Measurements from ENCODE around the gene PPP1R3E.
"Not testable (repeated sequence)": the region's sequence is repeated elsewhere in the genome, so short reads cannot be mapped to it uniquely, and the experiment has no call there.

Gene PPP1R3E

DNA sequence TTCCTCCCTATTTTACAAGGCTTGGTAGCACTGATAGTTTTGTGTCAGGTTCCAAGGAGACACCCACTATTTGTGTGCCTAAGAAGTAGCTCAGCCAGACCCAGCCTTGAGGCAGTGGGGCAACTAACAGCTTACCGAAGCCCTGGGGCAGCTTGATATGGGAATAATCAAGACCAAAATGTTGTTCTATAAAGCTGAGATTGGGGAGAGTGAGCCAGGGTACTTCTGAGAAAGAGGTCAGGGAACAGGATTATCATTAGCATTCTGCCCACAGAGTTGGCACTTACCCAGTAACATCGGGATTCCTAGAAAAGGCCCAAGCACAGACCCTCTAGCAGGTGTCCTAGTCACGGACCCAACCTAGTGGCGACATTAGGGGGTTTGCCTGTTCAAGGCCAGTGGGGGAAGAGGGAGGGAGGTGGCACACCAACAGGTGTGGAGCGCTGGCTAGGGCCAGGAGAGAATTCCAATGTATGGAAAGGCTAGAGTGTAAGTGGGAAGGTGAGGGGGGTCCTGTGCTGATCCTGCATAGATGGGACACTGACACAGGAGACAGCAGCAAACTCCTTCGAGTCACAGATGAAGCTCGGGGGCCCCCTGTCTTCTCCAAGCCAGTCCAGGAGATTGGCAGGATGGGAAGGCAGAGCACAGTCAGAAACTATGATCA, 4.9 kb downstream of the PPP1R3E start:
- in situ Hi-C loops (cut with HindIII; ENCODE audit: low sequenced_read_pairs) = no loop called here

- in situ Hi-C loops (cut with HindIII; ENCODE audit: low sequenced_read_pairs) = no loop called here
These were observed 5.6 kb downstream of the PPP1R3E start for GRCh38 chr14:23297096-23297495.

DNA sequence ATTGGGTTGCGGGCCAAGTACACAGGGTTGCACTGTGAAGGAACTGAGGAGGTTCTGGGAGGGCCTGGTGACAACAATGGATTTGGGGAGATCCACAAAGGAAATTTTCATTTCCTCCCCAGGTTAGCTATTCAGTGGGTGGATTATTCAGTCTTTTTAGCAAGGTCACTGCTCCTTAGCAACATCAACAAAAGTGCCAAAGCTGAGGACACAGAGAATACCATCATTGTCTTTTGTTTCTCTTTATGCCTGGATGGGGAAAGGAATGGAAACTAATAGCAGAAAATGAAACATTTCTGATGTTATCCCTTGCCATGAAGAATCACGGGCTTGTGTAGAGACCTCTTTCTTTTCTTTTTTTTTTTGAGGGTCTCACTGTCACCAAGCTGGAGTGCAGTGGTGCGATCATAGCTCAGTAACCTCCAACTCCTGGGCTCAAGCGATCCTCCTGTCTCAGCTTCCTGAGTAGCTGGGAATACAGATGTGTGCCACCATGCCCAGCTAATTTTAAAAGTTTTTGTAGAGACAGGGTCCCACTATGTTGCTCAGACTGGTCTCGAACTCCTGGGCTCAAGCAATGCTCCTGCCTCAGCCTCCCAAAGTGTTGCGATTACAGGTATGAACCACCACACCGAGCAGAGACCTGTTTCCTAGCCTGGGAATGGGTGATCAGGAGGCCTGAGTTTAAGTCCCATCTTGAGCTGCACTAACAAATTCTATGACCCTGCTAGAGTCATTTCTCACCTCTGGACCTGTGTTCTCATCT, 6.5 kb downstream of the PPP1R3E start:
- in situ Hi-C loops (cut with HindIII; ENCODE audit: low sequenced_read_pairs) = no loop called here

DNA sequence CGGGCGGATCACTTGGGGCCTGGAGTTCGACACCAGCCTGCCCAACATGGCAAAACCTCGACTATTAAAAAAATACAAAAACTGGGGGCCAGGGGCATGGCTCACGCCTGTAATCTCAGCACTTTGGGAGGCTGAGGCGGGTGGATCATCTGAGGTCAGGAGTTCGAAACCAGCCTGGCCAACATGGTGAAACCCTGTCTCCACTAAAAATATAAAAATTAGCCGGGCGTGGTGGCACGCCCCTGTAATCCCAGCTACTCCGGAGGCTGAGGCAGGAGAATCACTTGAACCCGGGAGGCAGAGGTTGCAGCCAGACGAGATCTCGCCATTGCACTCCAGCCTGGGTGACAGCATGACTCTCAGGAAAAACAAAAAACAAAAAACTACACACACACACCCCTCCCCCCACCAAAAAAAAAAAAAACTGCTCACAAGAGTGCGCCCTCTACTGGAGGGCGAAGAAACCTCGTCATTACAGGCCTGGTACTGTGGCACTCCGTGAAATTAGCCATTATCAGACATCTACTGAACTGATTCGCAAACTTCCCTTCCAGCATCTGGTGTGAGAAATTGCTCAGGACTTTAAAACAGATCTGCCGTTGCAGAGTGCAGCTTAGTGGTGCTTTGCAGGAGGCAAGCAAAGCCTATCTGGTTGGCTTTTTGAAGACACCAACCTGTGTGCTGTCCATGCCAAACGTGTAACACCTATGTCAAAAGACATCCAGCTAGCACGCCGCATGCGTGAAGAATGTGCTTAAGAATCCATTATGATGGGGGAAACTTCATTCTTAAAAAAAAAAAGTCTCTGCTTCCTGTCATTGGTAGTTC, 7.7 kb downstream of the PPP1R3E start:
- in situ Hi-C loops (cut with HindIII; ENCODE audit: low sequenced_read_pairs) = no loop called here

- in situ Hi-C loops (cut with HindIII; ENCODE audit: low sequenced_read_pairs) = no loop called here
These were observed 15.7 kb downstream of the PPP1R3E start for GRCh38 chr14:23286902-23287479.

DNA sequence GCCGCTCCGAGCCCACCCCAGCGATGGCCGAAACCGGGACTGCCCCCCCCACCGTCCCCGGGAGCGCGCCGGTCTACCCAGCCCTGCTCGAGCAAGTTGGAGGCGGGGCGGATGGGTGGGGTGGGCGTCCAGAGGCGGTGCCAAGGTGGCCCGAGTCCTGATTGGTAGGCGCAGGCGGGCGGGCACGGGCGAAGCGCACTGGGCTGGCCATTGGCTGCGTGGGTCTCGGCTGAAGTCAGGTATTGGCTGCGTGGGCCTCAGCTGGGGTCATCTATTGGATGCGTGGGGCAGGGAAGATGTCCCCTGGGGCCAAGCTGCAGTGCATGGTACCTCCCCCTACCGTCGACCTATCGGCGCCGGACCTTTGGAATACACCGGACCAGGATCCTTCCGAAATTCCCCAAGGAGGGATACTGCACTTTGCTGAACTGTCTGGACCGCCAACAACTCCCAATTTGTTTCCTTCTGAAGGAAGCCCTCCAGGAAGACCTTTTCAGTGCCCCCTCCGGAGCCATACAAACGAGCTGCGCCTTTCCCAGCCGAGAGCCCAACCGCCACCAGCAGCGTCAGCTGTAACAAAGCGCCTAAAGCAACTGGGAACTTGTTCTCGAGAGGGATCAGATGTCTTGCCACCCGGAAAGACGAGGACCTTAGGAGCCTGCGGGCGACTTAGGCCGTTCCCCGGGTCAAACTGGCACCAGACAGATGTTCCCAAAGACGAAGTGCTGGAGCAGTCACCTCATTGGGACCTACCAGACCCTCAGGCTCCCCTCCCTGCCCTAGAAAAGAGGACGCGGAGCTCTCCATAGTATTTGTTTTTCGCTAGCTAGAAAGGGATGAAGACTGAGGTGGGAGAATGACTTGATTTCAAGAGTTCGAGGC, 16.4 kb downstream of the PPP1R3E start, which contains the start of gene HOMEZ:
Gene HOMEZ (minus strand): TSS at position 113 of the 882 bp plus-strand sequence. CDS start 180 bp downstream, outside the sequence.
- in situ Hi-C loops (cut with HindIII; ENCODE audit: low sequenced_read_pairs) = no loop called here

- in situ Hi-C loops (cut with HindIII; ENCODE audit: low sequenced_read_pairs) = no loop called here
These were observed 17.1 kb downstream of the PPP1R3E start for GRCh38 chr14:23285530-23286019.

- in situ Hi-C loops (cut with HindIII; ENCODE audit: low sequenced_read_pairs) = no loop called here
These were observed 17.8 kb downstream of the PPP1R3E start for GRCh38 chr14:23284654-23285529.

GRCh38 chr14:23281247-23281646, 21.4 kb downstream of the PPP1R3E start:
- in situ Hi-C loops (cut with HindIII; ENCODE audit: low sequenced_read_pairs) = no loop called here

DNA sequence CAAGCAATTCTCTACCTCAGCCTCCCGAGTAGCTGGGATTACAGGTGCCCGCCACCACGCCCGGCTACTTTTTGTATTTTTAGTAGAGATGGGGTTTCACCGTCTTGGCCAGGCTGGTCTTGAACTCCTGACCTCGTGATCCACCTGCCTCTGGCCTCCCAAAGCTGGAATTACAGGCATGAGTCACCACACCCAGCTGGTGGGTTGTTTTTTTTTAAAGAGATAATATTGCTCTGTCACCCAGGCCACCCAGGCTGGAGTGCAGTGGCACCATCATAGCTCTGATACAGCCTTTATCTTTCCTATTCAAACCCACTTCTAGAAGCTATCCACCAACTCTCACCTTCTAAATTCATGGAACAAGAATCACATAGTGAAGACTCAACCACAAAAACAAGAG, 24.7 kb downstream of the PPP1R3E start:
- in situ Hi-C loops (cut with HindIII; ENCODE audit: low sequenced_read_pairs) = not testable (repeated sequence)

GRCh38 chr14:23277189-23277588, 25.5 kb downstream of the PPP1R3E start:
- in situ Hi-C loops (cut with HindIII; ENCODE audit: low sequenced_read_pairs) = no loop called here

- in situ Hi-C loops (cut with HindIII; ENCODE audit: low sequenced_read_pairs) = no loop called here
These were observed 27.2 kb downstream of the PPP1R3E start for GRCh38 chr14:23275412-23275811.

- in situ Hi-C loops (cut with HindIII; ENCODE audit: low sequenced_read_pairs) = no loop called here
These were observed 33.5 kb downstream of the PPP1R3E start for GRCh38 chr14:23269193-23269592.

DNA sequence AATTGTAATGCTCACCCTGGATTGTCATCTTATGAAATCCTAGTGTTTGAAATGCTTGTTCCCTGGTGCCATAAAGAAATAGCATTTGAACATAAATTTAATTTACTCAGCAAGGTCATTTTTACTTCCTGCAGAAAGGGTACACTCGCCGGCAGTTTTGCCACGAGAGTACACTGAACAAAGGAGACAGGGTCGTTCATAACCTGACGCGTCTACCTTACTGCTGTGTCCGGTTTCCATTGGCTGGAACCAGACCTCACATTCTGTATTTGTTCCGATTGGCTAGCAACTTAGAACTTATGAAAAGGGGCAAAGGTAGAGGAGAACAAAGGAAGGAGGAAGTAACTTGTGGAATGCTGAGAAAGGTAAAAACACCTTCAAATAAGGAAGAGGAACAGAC, 41.8 kb downstream of the PPP1R3E start:
- in situ Hi-C loops (cut with HindIII; ENCODE audit: low sequenced_read_pairs) = not testable (repeated sequence)

DNA sequence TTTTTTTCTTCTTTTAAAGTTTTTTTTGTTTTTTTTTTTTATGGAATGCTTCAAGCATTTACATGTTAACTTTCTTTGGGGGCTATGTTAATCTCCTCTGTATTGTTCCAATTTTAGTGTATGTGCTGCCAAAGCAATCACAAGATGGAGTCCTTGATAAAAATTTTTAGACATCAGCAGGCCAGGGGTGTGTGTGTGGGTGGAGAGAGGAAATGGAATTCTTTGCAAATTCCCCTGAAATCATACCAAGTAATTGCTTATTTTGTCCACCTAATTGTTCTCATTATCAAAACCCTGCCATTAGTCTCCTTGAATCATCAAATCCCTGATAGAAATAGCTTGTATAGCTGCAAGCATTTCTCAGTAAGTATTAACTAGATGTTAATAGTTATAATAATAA, 43.2 kb downstream of the PPP1R3E start:
- in situ Hi-C loops (cut with HindIII; ENCODE audit: low sequenced_read_pairs) = no loop called here

GRCh38 chr14:23258256-23258655, 44.4 kb downstream of the PPP1R3E start:
- in situ Hi-C loops (cut with HindIII; ENCODE audit: low sequenced_read_pairs) = no loop called here

DNA sequence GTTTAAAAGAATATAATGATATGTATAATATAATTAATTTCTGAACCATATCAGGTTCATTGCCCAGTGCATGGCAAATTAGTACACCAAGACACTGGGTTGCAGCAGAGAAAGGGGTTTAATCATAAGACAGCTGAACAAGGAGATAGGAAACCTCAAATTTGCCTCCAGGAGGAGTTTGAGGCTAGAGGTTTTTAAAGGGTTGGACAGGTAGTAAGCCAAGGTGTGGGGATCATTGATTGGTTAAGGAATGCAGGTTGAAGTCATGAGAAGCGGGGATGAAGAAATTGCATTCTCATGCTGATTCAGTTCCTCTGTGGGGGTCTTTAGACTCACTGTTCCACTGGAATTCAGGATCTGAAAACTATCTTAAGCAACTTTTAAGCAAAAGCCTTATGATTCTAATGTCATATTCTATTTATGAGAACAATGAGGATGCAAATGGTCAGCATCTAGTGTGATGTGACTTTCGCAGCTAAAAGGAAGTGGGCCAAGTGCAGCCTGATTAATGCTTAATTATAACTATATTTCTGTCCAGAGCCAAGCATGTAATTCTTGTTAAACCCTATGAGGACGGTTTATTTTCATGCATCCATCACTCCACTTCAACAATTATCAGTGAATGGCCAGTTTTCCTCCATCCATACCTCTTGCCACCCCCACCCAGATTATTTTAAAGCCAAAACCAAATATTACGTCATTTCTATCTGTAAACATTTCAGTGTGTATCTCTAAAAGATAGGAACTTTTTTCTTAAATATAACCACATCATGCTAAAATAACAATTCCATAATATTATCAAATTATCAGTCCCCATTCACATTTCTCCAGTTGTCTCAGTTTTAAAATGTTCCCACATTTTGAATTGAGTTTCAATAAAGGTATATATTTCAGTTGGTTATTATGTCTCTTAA, 50.0 kb downstream of the PPP1R3E start:
- in situ Hi-C loops (cut with HindIII; ENCODE audit: low sequenced_read_pairs) = no loop called here

- in situ Hi-C loops (cut with HindIII; ENCODE audit: low sequenced_read_pairs) = no loop called here
These were observed 50.7 kb downstream of the PPP1R3E start for GRCh38 chr14:23252006-23252405.

Measured in endothelial cell of hepatic sinusoid (primary cell).